Measurements from ENCODE around the gene MEAK7. TPM values are rescaled to one million over a fixed set of nuclear protein-coding genes. Genes with fewer than 3 reads are reported as not detected.

Gene MEAK7
- polyA plus RNA-seq, 4 donors: 18.7 to 21.7 (median 19.2) TPM

DNA sequence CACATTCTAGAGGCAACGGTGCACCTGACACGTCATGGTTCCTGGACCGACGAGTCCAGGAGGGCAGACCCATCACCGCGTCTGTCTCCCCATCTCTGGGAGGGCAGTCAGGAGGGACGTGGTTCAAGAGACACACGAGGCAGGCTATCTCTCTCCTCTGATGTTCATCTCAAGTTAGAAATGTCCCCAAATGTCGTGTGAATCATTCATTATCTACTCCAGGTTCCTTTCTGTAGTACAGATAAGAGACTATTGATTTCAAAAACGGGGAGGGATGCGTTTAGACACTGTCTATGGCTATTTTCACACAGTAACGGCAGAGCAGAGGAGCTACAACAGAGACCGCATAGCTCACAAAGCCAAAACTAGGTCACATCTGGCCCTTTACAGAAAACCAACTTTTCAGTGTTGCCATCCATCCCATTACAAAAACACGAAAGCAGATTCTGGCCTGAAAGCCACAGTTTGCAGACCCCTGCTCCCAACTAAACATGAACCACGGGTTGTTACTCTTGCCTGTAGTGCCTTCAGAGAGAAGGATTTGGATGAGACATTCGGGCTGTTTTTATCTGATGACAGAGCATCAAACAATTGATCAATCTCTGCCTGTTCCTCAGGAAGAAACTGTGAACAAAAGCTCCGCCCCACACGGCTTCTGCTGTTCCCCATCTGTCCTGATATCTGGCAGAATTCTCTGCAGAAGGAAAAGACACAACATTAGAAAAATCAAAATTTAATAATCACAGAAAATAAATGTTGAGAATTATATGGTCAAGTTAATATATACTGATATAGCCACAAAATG is 6.8 kb downstream of the MEAK7 start:
- DNase-seq (ENCODE audit: low read depth in 4 of 4, low spot score in 3 of 4): no peak

DNA sequence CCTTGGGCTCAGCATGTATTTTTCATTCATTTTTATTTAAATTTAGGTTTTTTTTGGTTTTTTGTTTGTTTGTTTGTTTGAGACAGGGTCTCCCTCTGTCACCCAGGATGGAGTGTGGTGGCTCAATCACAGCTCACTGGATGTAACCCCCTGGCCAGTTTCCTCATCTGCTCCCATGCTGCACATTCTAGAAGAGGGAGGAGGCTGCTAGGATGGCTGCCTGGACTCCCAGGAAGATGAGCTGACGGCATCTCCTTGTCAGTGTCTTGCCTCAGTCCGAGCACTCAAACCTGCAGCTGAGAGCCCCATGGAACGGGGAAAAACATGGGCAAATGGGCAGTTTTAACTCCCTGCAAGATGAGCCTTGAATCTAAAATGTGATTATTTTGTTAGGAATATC is 7.5 kb downstream of the MEAK7 start:
- DNase-seq (ENCODE audit: low read depth in 4 of 4, low spot score in 3 of 4): no peak

DNA sequence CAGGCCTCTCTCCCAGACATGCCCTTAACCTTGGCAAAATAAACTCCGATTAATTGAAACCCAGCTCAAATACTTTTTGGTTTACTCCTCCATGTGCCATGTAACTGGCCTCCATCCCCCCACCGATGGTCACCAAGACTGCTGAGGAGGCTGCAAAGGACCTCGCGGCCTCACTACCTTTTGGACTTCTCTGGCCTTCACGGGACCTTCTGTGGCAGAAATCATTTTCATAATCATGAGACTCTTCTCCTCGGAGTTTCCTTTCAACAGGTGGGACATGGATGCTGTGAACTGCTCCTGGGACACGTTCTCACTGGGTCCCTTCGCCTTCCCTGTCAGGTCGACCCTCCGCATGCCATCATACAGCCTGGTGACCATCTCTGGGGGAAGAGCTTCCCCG is 9.0 kb downstream of the MEAK7 start:
- no peak for DNase-seq (ENCODE audit: low read depth in 4 of 4, low spot score in 3 of 4)

DNA sequence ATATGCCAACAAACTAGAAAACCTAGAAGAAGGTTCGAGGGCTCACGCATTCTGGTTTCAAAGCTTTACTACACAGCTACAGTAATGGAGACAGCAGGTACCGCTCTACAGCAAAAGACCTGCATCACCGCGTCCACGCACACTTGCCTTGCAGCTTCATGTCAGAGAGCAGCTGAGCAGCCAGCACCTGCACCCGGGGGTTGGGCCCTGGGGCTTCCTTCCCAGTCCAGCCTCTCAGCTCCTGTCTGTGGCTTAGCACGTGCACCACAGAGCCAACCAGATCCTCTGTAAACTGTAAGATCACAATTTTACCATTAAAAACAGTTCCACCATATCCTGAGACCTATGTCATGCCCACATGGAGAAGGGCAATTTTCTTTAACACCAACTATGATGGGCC is 15.3 kb downstream of the MEAK7 start:
- DNase-seq (ENCODE audit: low read depth in 4 of 4, low spot score in 3 of 4): no peak

DNA sequence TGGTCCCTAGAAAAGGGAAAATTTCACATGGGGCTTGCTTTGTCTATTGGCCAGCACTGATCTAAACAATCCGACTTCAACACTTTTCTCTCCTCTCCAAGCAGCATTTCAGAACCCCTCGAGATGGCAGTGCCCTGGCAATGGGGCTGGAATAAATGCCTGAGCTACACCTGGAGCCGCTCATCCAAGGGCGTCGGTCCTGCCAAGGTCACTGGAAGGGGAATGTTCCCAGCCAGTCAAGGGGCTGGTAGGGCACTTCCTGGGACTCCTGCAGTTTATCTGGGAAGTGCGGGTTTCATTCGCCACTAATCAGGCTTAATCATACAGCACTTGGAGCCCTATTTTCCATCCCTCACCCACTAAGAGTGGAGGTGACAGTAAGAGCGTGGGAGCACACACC is 17.1 kb downstream of the MEAK7 start:
- DNase-seq (ENCODE audit: low read depth in 4 of 4, low spot score in 3 of 4): no peak

DNA sequence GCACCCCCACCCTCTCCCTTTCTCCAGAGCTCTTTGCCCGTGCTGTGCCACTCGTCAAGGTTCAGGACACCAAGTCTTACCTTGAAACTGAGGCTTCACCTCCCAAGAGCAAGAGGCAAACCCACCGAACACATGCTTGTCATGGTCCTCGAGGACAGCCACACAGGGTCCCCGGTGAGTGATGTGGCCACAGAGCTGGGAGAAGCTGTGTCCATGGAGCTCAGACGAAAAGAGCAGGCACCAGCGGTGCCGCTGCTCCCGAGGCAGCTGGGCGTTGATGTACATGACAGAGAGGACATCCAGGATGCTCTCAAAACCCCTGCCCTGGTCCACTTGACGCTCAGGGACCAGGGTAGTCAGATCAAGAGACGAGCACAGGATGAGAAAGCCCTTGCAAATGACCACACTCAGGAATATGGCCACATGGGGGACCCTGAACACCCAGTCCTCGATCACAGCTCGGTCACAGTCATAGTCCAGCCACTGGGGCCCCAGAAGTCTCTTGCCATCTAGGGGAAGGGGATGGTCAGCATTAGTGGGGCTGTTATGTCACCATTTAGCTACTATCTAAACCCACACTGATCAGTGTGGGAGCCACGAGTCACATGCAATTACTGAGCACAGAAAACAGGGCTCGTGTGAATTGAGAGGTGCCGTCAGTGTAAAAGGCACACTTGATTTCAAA is 17.8 kb downstream of the MEAK7 start:
- no peak for DNase-seq (ENCODE audit: low read depth in 4 of 4, low spot score in 3 of 4)

DNA sequence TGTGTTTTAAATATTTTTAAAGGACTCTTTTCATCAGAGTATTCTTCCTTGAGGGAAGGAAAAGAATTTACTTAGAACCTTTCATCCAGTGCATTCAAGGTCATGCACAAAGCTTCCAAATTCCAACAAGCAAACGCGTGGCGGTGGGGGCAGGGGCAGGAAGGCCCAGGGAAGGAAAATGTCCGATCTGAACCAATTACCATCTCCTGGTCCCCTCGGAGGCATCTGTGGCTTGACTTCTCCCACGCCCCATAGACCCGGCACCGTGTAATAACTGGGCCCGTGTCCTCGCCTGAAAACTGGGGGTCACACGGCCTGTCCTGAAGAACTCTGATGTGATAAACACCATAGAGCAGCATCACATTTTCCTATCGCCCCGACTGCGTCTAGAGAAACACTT is 18.3 kb downstream of the MEAK7 start:
- no peak for DNase-seq (ENCODE audit: low read depth in 4 of 4, low spot score in 3 of 4)

DNA sequence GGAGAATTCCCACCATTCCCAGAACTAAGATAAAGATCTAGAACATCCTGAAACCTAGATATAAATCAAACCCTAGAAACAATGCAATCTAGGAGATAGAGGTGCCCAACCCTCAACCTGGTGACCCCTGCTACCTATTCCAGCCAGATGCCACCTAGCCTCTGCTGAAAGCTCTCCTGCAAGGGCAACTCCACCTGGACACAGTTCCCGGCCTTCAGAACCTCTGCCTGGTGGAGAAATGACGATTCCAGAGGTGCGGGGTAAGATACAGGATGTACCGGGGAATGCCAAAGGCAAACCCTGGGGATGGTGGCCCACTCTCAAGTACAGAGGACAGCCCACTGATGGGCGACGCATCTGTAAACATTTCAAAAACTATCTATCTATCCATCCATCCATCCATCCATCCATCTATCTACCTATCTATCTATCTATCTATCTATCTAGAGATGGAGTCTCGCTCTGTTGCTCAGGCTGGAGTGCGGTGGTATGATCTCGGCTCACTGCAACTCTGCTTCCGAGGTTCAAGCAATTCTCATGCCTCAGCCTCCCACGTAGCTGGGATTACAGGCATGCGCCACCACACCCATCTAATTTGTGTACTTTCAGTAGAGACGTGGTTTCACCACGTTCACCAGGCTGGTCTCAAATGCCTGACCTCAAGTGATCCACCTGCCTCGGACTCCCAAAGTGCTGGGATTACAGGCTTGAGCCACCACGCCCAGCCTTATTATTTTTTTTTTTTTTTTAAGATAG is 19.0 kb downstream of the MEAK7 start:
- no peak for DNase-seq (ENCODE audit: low read depth in 4 of 4, low spot score in 3 of 4)

DNA sequence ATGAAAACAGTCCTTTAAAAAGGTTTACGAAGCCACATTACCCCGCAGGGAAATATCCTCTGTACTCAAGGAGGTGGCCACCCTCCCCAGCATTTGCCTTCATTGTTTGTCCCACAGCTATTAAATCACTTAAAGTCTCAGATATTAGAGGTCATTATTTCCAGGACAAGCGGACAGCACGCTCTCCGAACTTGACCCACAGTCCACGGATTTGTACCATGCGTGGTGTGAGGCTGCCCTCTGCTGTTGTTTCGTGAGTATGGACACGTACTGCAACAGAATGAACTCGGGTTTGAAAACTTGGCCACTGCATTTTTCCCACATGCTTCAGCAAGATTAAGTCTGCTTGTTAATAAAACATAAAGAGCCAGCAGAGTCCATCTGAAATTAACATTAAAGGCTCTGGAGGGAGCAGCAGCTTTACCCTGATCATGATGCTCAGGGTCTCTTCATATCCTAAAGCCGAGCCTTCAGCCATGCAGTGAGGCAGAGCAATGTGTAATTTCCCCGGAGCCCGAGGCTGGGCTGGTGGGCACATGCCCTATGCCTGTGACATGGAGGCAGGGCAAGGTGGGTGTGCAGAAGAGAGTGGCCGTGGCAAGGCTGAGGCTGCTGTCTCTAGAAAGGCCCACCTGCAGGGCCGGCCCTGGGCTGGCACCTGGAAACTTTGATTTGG is 19.7 kb downstream of the MEAK7 start:
- peak in 3 of 4 donors; percentile 40 to 50 (median 46) for DNase-seq (ENCODE audit: low read depth in 4 of 4, low spot score in 3 of 4)

DNA sequence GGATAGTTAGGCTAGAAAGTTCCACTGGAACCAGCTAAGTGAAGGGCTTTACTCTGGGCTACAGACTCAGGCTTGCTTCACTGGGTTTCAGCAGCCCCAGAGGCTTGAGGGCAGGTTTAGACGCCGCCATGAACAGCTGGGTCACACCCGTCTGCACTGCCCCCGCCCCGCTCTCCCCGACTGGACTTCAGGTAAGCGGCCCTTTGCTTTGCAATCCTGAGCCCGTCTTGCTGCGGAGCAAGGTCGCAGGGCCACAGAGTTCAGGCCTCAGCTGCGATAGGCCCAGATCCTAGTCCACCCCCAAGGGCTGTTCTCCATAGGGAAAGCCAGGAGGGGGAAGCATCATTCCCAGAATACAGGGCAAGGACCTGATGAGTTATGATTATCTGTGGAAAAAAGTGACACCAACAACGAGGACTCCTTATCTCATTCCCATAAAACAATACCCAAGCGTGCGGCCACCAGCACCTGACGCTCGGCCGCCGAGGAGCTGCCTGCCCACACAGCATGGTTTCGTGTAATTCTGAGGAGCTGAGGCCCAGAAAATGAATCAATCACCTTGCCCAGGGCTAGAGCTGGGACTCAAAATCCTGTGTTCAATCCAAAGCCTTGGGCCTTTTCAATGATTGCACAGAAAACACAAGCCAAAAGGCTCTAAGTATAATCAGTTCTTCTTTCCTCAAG is 20.4 kb downstream of the MEAK7 start:
- DNase-seq (ENCODE audit: low read depth in 4 of 4, low spot score in 3 of 4): no peak

DNA sequence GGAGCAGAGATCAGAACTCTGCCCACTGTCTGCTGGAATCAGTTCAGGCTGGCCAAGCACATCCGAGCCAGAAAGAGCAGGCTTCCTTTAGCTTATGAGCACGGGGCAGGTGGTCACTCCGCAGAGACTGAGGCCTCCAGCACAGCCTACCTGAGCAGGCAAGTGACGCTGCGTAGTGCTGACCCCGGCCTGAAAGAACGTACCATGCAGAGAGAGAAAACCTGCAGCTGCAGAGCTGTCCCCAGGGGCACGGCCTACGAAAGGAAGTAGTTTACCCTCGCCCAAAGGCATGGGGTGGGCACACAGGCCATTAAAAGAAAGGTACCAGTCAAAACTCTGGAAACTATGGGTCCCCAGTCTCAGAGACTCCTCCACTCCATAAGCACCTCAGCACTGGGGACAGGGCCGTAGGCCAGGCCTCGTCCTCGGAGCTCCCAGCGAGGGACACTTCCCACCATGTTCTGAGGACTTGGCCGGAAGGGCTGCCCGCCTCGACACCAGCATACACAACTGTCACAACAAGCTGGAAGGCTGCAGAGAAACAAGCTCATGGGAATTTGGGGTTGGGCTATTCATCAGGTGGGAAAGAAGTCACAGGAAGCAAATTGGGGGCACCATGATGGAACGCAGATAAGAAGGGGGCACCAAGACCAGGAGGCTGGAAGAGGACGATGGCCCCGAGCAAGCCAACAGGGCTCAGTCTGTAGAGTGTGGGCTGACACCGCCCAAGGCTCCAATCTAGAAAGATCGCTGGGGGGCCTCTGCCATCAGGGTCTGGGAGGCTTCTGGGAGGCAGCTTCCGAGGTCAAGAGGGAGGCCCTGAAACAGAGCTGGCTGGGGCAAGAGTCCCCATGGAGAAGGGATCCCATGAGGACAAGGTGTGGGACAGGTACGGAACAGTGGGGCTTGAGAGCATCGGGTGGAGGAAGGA is 21.2 kb downstream of the MEAK7 start:
- no peak for DNase-seq (ENCODE audit: low read depth in 4 of 4, low spot score in 3 of 4)

DNA sequence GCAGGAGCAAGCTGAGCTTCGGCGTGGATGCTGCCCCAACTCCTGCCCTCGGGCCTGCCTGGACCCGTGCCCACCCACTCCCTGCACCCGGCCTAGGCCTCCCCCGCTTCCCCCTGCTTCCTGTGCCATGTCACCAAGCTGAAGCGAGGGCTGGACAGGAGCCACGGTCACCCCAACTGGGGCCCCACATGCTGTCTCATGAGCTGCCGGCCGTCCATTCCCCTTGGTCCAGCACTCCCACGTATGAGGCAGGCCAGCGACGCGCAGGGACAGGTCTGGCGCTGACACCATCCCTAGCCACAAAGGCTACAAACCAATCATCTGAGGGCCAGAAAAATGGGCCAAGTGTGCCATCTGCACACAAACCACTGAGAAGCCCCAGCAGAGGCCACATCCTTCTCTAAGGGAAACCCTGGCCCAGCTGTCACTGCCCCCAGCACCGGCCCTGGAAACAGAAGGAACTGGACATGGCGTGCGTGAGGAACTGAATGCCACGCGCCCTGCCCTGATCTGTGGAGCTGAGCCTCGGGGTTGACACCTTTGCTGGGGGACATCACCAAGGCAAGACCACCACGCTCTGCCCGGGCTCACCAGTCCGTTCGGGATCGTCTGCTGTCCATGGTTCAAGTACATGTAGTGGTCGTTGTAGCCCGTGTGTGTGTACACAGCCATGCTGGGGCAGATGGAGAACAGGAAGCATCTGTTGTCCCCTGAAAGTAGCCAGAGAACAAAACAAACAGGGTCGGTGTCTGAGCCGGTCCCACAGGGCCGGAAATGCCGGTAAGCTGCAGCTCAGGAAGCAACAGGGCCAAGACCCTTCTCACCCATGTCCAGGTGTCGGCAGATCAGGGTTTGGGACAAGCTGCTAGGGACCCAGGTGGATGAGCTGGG is 22.2 kb downstream of the MEAK7 start:
- no peak for DNase-seq (ENCODE audit: low read depth in 4 of 4, low spot score in 3 of 4)

DNA sequence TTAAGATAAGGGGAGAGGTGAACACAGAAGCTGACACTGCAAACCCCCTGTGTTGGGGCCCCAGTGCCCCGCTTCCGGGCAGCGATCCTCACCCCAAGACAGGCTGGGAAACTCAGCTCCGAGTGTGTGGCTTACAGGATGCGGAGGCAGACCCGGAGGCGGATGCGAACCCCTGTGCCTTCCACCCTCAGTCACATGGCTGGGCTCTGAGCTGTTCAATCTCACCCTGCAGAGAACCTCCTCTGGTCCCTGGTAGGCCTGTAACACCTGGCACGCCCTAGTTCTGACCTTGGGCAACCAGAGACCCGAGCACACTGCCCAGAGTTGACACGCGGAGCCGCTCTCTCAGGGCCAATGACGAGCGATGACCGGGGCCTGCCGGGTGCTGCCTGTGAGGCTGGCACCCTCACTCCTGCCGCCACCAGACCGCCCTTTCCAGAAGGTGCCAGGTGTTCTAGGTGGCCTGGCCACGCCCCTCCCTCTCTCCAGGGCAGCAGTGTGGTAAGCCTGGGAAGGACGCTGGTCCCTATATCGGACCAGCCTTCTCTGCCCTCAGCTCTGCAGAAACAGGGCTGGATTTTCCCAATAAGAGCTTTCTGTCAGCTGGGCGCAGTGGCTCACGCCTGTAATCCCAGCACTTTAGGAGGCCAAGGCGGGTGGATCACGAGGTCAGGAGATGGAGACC is 23.3 kb downstream of the MEAK7 start:
- DNase-seq (ENCODE audit: low read depth in 4 of 4, low spot score in 3 of 4): no peak

DNA sequence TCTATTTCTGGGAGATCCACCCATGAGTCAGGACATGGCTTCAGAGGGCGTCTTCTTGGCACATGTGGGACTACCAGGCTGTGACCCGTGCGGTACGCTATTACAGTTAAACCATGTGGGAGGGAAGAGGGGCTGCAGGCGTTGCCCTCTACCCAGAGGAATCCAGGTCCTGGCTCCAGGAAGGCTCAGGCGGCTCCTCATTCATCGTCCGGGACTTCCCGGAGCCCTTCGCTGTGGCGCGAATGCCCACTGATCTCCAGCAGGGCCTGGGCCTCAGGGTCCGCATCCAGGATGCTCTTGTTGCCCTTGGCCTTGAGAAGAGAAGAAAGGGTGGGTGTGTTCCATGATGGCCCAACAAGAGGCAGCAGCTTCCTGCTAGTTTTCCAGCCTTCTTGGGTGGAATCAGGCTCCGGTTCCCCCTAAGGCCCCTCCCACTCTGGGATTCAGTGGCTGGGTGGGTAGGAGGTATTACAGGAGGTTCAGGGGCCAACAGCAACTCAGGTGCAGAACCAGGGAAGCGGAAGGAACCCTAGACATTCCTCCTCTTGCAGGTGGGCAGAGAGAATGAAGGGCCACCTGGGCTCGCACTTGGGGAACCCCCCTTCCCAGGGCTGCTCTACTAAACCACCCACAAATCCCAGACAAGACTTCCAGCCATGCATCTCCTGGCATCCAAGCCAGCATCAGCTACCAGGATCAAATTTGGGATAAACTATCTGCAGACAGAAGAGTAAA is 24.6 kb downstream of the MEAK7 start:
- DNase-seq (ENCODE audit: low read depth in 4 of 4, low spot score in 3 of 4): no peak

DNA sequence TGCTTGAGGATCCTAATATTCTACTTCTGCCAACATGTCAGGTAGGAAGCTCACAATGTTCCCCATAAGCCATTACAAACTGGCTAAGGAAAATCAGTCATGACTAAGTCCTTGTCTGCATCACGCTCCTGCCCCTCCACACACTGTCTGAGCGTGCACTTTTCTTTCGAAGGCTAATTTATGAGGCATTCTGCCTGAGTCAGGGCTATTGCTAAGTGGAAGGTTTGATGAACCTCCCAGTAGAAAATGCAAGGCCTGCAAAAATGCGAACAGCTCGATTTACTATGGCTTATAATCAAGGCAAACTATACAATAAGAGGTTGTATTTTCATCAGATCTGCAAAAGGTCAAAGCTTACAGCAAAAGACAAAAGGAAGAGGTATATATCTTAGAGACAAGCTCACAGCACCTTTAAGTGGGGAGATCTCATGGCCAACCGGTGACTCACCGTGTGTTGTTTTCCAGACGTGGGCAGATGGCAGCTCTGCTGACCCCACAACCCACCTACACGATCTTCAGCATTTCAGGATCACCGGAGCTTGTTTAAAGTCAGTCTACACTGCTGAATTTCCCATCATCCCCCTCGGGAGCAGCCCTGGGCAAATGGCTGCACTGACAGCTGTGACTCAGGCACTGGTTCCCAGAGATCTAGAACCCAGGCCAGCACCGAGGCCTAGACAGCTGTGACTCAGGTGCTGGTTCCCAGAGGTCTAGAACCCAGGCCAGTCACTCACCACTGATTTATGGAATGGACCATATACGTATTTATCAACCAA is 26.1 kb downstream of the MEAK7 start:
- DNase-seq (ENCODE audit: low read depth in 4 of 4, low spot score in 3 of 4): no peak

DNA sequence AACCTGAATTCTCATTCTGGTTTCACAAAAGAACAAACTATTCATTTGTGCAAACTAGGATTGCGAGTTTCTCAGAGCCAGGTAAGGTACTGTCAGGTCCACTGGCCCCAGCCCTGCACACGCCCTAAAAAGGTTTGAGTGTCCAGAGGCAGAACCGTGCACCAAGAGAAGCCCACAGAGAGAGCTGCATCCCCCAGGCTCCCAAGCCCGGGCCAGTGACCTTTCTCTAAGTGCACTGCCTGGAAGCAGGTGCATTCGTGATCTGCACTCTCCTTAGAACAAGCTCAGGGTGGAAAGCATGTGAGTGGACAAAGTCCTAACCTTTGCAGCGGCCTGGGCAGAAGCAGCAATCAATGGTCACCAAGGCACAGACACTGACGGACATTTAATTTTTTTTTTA is 26.8 kb downstream of the MEAK7 start:
- no peak for DNase-seq (ENCODE audit: low read depth in 4 of 4, low spot score in 3 of 4)
